Measurements from ENCODE around the gene USP48. TPM values are rescaled to one million over a fixed set of nuclear protein-coding genes. Genes with fewer than 3 reads are reported as not detected.

The USP48 gene
- total and polyA plus RNA-seq, 2 of the 4 experiments (the other 2 are of a cell fraction), result 24.7 to 25.0 TPM

DNA sequence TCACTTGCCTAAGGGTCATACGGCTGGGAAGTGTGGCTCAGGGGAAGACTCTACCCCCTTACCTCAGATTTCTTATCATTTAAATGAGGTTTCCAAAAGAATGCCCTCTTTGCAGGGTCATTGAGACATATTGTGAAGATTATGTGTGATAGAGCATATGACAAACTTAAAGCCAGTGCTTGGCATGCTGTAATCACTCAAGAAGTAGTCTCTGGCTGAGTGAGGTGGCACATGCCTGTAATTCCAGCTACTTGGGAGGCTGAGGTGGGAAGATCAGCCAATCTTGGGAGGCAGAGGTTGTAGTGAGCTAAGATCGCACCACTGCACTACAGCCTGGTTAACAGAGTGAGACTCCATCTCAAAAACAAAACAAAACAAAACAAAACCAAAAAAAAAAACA is 21.6 kb upstream of the USP48 start:
- no peak overlapping the region for H3K27ac ChIP-seq (ENCODE audit: insufficient read depth, low read length)
- H3K9me1 ChIP-seq (ENCODE audit: insufficient read depth, low read length), result no peaks in the 10 kb centered on the region
- TF ChIP-seq FOS (IDR thresholded peaks at IDR 0.05; ENCODE audit: low read depth, low read length), result no peak
- TF ChIP-seq MAZ (IDR thresholded peaks at IDR 0.05; ENCODE audit: borderline replicate concordance, low read depth, low read length), result no peak
- no peak for TF ChIP-seq CEBPB (IDR thresholded peaks at IDR 0.05; ENCODE audit: low read depth, low read length)
- WGBS, 2 experiments (ENCODE audit: extremely low coverage in 2 of 2, insufficient read length in 1 of 2), result no CpG with 5 or more reads among the region's 2 CpGs
- H3K56ac ChIP-seq (ENCODE audit: extremely low read depth, insufficient read depth, low read length), result no peak overlapping the region
- H3K79me1 ChIP-seq (ENCODE audit: low read depth in 1 of 2, low read length in 2 of 2), result no peaks in the 10 kb centered on the region
- ChIA-PET POLR2A (ENCODE audit: unreplicated experiment) (no interaction called here), CTCF (no interaction called here)
- intact Hi-C loops (cut with micrococcal nuclease), result no loop called here
- H4K5ac ChIP-seq (ENCODE audit: low read depth, low read length), result no peak overlapping the region
- no peak overlapping the region for H3K23ac ChIP-seq (ENCODE audit: low read depth, low read length)
- H3K4me2 ChIP-seq (ENCODE audit: low read depth, low read length), result no peak overlapping the region
- no peak overlapping the region for H4K8ac ChIP-seq (ENCODE audit: low read depth in 2 of 2, low read length in 2 of 2)
- no peak overlapping the region for H2AFZ ChIP-seq (replicated peaks; ENCODE audit: low read length, poor library complexity)
- H3K4ac ChIP-seq (ENCODE audit: low read depth, low read length), result no peak overlapping the region
- H3K36me3 ChIP-seq (ENCODE audit: control insufficient read depth, insufficient read depth, low read length), result no peaks in the 10 kb centered on the region
- no peak overlapping the region for H3K18ac ChIP-seq (ENCODE audit: low read depth, low read length)
- ATAC-seq (ENCODE audit: low read depth) (peak; percentile 37), DNase-seq (no peak)
- in situ Hi-C loops (cut with MboI; ENCODE audit: low sequenced_read_pairs), result no loop called here
- no peaks in the 10 kb centered on the region for H3K9me3 ChIP-seq (ENCODE audit: control insufficient read depth, insufficient read depth, low read length)
- H3K14ac ChIP-seq (replicated peaks; ENCODE audit: low read depth, low read length), result no peak overlapping the region
- H2BK15ac ChIP-seq (ENCODE audit: low read depth, low read length), result no peak overlapping the region
- BruUV-seq (replicated peaks), result no TSS peak
- no peak overlapping the region for H2AK5ac ChIP-seq (ENCODE audit: low read depth, low read length)
- H3K9ac ChIP-seq (ENCODE audit: low read depth, low read length), result no peak overlapping the region
- H2BK20ac ChIP-seq (ENCODE audit: low read depth, low read length), result no peak overlapping the region
- H3K27me3 ChIP-seq (ENCODE audit: control insufficient read depth, insufficient read depth, low read length), result no peaks in the 10 kb centered on the region
- no peak overlapping the region for H4K91ac ChIP-seq (ENCODE audit: insufficient read depth, low read depth, low read length)
- H2BK5ac ChIP-seq (ENCODE audit: low read depth, low read length, poor library complexity, severe bottlenecking), result no peak overlapping the region
- no peak overlapping the region for H3K4me3 ChIP-seq (ENCODE audit: insufficient read depth, low read depth, low read length)
- peaks cover 2% of the 10 kb centered on the region; the same call in 1 of the 2 replicates for H3K4me1 ChIP-seq (ENCODE audit: control insufficient read depth, insufficient read depth, low read length)
- H4K20me1 ChIP-seq (ENCODE audit: insufficient read depth, low read length), result no peaks in the 10 kb centered on the region
- H2AK9ac ChIP-seq (replicated peaks; ENCODE audit: low read depth, low read length, poor library complexity), result no peak overlapping the region
- dilution Hi-C loops (cut with HindIII; ENCODE audit: low sequenced_read_pairs, unreplicated experiment), result no loop called here
- no peak overlapping the region for H2BK120ac ChIP-seq (ENCODE audit: low read depth, low read length)

All from IMR-90 (cell line).